H9 (cell line): ENCODE results near the gene GJB6. TPM values are rescaled to one million over a fixed set of nuclear protein-coding genes. Genes with fewer than 3 reads are reported as not detected.

Experiments
- DNase-seq: peaks from one replicate; pipeline ENCODE4 v3.0.0-alpha.2; 2017
- H2AFZ ChIP-seq: one replicate; pipeline ENCODE4 v1.6.1; 2013; ENCODE audit warnings: mild to moderate bottlenecking, low read length, control low read depth, moderate library complexity
- H2AK5ac ChIP-seq: 2 replicates; pipeline ENCODE4 v1.6.1; 2013; ENCODE audit warnings: low read length, control low read depth, mixed read lengths; ENCODE audit not compliant: insufficient read length
- H2BK120ac ChIP-seq: one replicate; pipeline ENCODE4 v1.6.1; 2013; ENCODE audit warnings: low read depth, mild to moderate bottlenecking, low read length, control low read depth, inconsistent platforms; ENCODE audit not compliant: poor library complexity, severe bottlenecking
- H2BK12ac ChIP-seq: 2 replicates; pipeline ENCODE4 v1.6.1; 2013; ENCODE audit warnings: low read length, control low read depth, mixed read lengths, low read depth; ENCODE audit not compliant: insufficient read length
- H2BK15ac ChIP-seq: 2 replicates; pipeline ENCODE4 v1.6.1; 2013; ENCODE audit warnings: low read depth, low read length, control low read depth
- H2BK20ac ChIP-seq: one replicate; pipeline ENCODE4 v1.6.1; 2013; ENCODE audit warnings: low read depth, mild to moderate bottlenecking, low read length, control low read depth, inconsistent platforms; ENCODE audit not compliant: poor library complexity, severe bottlenecking
- H2BK5ac ChIP-seq: 2 replicates; pipeline ENCODE4 v1.6.1; 2013; ENCODE audit warnings: low read length, control low read depth, mixed read lengths; ENCODE audit not compliant: insufficient read length
- H3K14ac ChIP-seq: 2 replicates; pipeline ENCODE4 v1.6.1; 2013; ENCODE audit warnings: low read length, control low read depth; ENCODE audit not compliant: insufficient read depth
- H3K18ac ChIP-seq: 2 replicates; pipeline ENCODE4 v1.6.1; 2013; ENCODE audit warnings: low read depth, mild to moderate bottlenecking, mixed read lengths, low read length, control low read depth; ENCODE audit not compliant: insufficient read length
- H3K23ac ChIP-seq: 2 replicates; pipeline ENCODE4 v1.6.1; 2013; ENCODE audit warnings: low read length, control low read depth, mixed read lengths, low read depth; ENCODE audit not compliant: insufficient read length
- H3K23me2 ChIP-seq: 2 replicates; pipeline ENCODE4 v1.6.1; 2013; ENCODE audit warnings: low read depth, mild to moderate bottlenecking, mixed read lengths, low read length, control low read depth; ENCODE audit not compliant: insufficient read length, poor library complexity, severe bottlenecking
- H3K27ac ChIP-seq: 2 replicates; pipeline ENCODE4 v1.5.1; 2013; ENCODE audit warnings: low read length, control low read depth, mixed read lengths, low read depth; ENCODE audit not compliant: insufficient read length
- H3K27me3 ChIP-seq: 2 replicates; pipeline ENCODE4 v1.6.1; 2013; ENCODE audit warnings: low read length, control low read depth, inconsistent platforms; ENCODE audit not compliant: insufficient read depth
- H3K4ac ChIP-seq: 2 replicates; pipeline ENCODE4 v1.6.1; 2013; ENCODE audit warnings: low read depth, mild to moderate bottlenecking, control low read depth, inconsistent platforms, low read length, moderate library complexity
- H3K4me1 ChIP-seq: 2 replicates; pipeline ENCODE4 v1.6.1; 2013; ENCODE audit warnings: low read length, control low read depth, inconsistent platforms; ENCODE audit not compliant: insufficient read depth
- H3K4me2 ChIP-seq: 2 replicates; pipeline ENCODE4 v1.6.1; 2013; ENCODE audit warnings: low read length, control low read depth, mixed read lengths; ENCODE audit not compliant: insufficient read length, insufficient read depth
- H3K56ac ChIP-seq: 2 replicates; pipeline ENCODE4 v1.6.1; 2013; ENCODE audit warnings: low read depth, mild to moderate bottlenecking, mixed read lengths, low read length, control low read depth; ENCODE audit not compliant: insufficient read length
- H3K79me1 ChIP-seq: 2 replicates; pipeline ENCODE4 v1.6.1; 2013; ENCODE audit warnings: low read depth, mild to moderate bottlenecking, moderate library complexity, low read length, control low read depth, inconsistent platforms; ENCODE audit not compliant: insufficient read depth, poor library complexity, severe bottlenecking
- H3K79me2 ChIP-seq: 2 replicates; pipeline ENCODE4 v1.6.1; 2013; ENCODE audit warnings: low read length, control low read depth, inconsistent platforms; ENCODE audit not compliant: insufficient read depth
- H3K9ac ChIP-seq: 2 replicates; pipeline ENCODE4 v1.6.1; 2013; ENCODE audit warnings: low read length, control low read depth, mixed read lengths; ENCODE audit not compliant: insufficient read length; ENCODE audit errors: extremely low read depth
- H3K9me3 ChIP-seq: one replicate; pipeline ENCODE4 v1.6.1; 2013; ENCODE audit warnings: low read depth, low read length, inconsistent platforms; ENCODE audit not compliant: control insufficient read depth
- H3T11ph ChIP-seq: one replicate; pipeline ENCODE4 v1.6.1; 2013; ENCODE audit warnings: mild to moderate bottlenecking, low read length, control low read depth, inconsistent platforms
- H4K20me1 ChIP-seq: one replicate; pipeline ENCODE4 v1.6.1; 2013; ENCODE audit not compliant: control insufficient read depth, insufficient read length, insufficient read depth
- H4K5ac ChIP-seq: 2 replicates; pipeline ENCODE4 v1.6.1; 2013; ENCODE audit warnings: low read depth, mild to moderate bottlenecking, mixed read lengths, low read length, control low read depth; ENCODE audit not compliant: insufficient read length
- H4K8ac ChIP-seq: replicated peaks from 2 replicates; pipeline ENCODE4 v1.6.1; 2013; ENCODE audit warnings: low read length, control low read depth, mixed read lengths, low read depth; ENCODE audit not compliant: insufficient read length
- H4K91ac ChIP-seq: 2 replicates; pipeline ENCODE4 v1.6.1; 2013; ENCODE audit warnings: low read depth, mild to moderate bottlenecking, moderate library complexity, mixed read lengths, low read length, control low read depth; ENCODE audit not compliant: insufficient read length
- H3K27ac Mint-ChIP-seq, 3 experiments: 2 replicates in 2 of 3; 3 replicates in 1 of 3; pipeline ENCODE4 v1.8.0; 2020 to 2021; ENCODE audit warnings: mixed read lengths in 3 of 3, mild to moderate bottlenecking in 1 of 3, moderate library complexity in 1 of 3
- H3K27me3 Mint-ChIP-seq: 2 replicates; pipeline ENCODE4 v1.8.0; 2021; ENCODE audit warnings: low read depth, mild to moderate bottlenecking, moderate library complexity, mixed read lengths
- H3K36me3 Mint-ChIP-seq, 3 experiments: 2 replicates in 2 of 3; 3 replicates in 1 of 3; pipeline ENCODE4 v1.8.0; 2020 to 2021; ENCODE audit warnings: low read depth in 3 of 3, mixed read lengths in 3 of 3; ENCODE audit not compliant: insufficient read depth in 1 of 3
- H3K4me1 Mint-ChIP-seq, 2 experiments: 2 replicates each; pipeline ENCODE4 v1.8.0; 2020; ENCODE audit warnings: mixed read lengths in 2 of 2
- H3K4me3 Mint-ChIP-seq, 2 experiments: 2 replicates in 1 of 2; 3 replicates in 1 of 2; pipeline ENCODE4 v1.8.0; 2020 to 2021; ENCODE audit warnings: mild to moderate bottlenecking in 2 of 2, mixed read lengths in 2 of 2, moderate library complexity in 1 of 2
- H3K9me3 Mint-ChIP-seq, 2 experiments: 2 replicates in 1 of 2; 3 replicates in 1 of 2; pipeline ENCODE4 v1.8.0; 2020; ENCODE audit warnings: mild to moderate bottlenecking in 2 of 2, mixed read lengths in 2 of 2, moderate library complexity in 1 of 2
- WGBS: extraction: QIAGEN DNeasy Blood & Tissue Kit; methylation state at CpG from one replicate; pipeline ENCODE4 v1.1.7; 2013; ENCODE audit warnings: missing lambda C conversion rate, low lambda C conversion rate, mixed read lengths; ENCODE audit not compliant: insufficient read length; ENCODE audit errors: extremely low coverage; 5-methylcytosine and 5-hydroxymethylcytosine counted together
- total RNA-seq: library from RNA; stranded (reverse); gene quantifications from 2 replicates; pipeline ENCODE4 v1.2.1, GENCODE V29; 2021
- TF ChIP-seq, protein P1 (sequence below): fragments of 200-600 bp; sonication (generic); conservative IDR thresholded peaks from 3 replicates; pipeline ENCODE4 v1.8.0; 2021; ENCODE audit warnings: antibody characterized with exemption, mild to moderate bottlenecking

The GJB6 gene
- total RNA-seq, 1 experiment from 2014 or later = not detected

DNA sequence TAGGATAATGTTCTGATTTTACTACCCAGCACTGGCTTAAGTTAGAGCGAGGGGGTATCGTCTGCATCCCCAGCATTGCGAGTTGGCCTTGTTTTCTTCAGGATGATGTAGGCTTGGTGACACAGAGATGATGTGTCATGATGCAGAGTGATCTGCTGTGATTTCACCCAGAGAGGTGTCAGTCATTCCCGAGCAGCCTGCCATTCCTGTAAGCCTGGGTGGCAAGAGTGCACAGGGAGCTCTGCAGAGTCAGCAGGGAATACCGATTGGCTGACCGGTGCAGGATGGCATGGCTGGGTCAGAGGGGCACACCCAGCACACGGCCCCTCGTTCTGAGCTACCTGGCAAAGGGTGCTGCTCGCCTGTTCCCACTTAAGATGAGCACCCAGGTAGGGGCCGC lies 15.8 kb upstream of the GJB6 start:
- no peak overlapping the region for H2AFZ ChIP-seq
- H4K91ac ChIP-seq = no peak overlapping the region
- H3K9me3 ChIP-seq = no peaks in the 10 kb centered on the region
- H3K23ac ChIP-seq = no peak overlapping the region
- H3K4me2 ChIP-seq = no peak overlapping the region
- H4K20me1 ChIP-seq = no peaks in the 10 kb centered on the region
- no peak overlapping the region for H3K4ac ChIP-seq
- H3K14ac ChIP-seq = no peak overlapping the region
- no peak overlapping the region for H3K9ac ChIP-seq
- H4K5ac ChIP-seq = no peak overlapping the region
- H3K23me2 ChIP-seq = no peaks in the 10 kb centered on the region
- no peak overlapping the region for H2BK5ac ChIP-seq
- no peak overlapping the region for H3K27ac ChIP-seq
- no peak for DNase-seq
- no peaks in the 10 kb centered on the region for H3K4me1 Mint-ChIP-seq
- H2BK15ac ChIP-seq = no peak overlapping the region
- no peaks in the 10 kb centered on the region for H3K79me1 ChIP-seq
- H3K27me3 Mint-ChIP-seq = peaks cover 19% of the 10 kb centered on the region
- H2BK20ac ChIP-seq = no peak overlapping the region
- no peaks in the 10 kb centered on the region for H3K79me2 ChIP-seq
- H2AK5ac ChIP-seq = no peak overlapping the region
- H3K4me1 ChIP-seq = no peaks in the 10 kb centered on the region
- TF ChIP-seq, protein P1, sequence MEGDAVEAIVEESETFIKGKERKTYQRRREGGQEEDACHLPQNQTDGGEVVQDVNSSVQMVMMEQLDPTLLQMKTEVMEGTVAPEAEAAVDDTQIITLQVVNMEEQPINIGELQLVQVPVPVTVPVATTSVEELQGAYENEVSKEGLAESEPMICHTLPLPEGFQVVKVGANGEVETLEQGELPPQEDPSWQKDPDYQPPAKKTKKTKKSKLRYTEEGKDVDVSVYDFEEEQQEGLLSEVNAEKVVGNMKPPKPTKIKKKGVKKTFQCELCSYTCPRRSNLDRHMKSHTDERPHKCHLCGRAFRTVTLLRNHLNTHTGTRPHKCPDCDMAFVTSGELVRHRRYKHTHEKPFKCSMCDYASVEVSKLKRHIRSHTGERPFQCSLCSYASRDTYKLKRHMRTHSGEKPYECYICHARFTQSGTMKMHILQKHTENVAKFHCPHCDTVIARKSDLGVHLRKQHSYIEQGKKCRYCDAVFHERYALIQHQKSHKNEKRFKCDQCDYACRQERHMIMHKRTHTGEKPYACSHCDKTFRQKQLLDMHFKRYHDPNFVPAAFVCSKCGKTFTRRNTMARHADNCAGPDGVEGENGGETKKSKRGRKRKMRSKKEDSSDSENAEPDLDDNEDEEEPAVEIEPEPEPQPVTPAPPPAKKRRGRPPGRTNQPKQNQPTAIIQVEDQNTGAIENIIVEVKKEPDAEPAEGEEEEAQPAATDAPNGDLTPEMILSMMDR = no peak
- no CpG with 5 or more reads among the region's 10 CpGs for WGBS
- H2BK12ac ChIP-seq = no peak overlapping the region
- H2BK120ac ChIP-seq = no peak overlapping the region
- H3K27ac Mint-ChIP-seq = no peak overlapping the region
- no peak overlapping the region for H3T11ph ChIP-seq
- no peak overlapping the region for H3K4me3 Mint-ChIP-seq
- no peak overlapping the region for H3K18ac ChIP-seq
- no peak overlapping the region for H3K56ac ChIP-seq
- no peaks in the 10 kb centered on the region for H3K27me3 ChIP-seq
- no peak overlapping the region for H4K8ac ChIP-seq
- peaks cover 12 to 13% of the 10 kb centered on the region in 2 experiments for H3K9me3 Mint-ChIP-seq
- H3K36me3 Mint-ChIP-seq = peaks cover 0 to 3% (median 3%) of the 10 kb centered on the region in 3 experiments; a peak in 4 of 7 replicates
